H1 (cell line): ENCODE measurements around the gene TMEM174. TPM values are rescaled to one million over a fixed set of nuclear protein-coding genes. Genes with fewer than 3 reads are reported as not detected.

Experiments
- CTCF ChIA-PET: fragments of 300-600 bp; sonication (Branson Sonifier 250); formaldehyde crosslinking; loops from one replicate; lab custom pipeline; 2021; ENCODE audit not compliant: partially characterized antibody; lab: Charles Lee
- POLR2A ChIA-PET: fragments of 300-600 bp; sonication (Branson Sonifier 250); formaldehyde crosslinking; loops from one replicate; lab custom pipeline; 2021; ENCODE audit warnings: inconsistent platforms; ENCODE audit not compliant: partially characterized antibody; lab: Charles Lee
- DNase-seq, 2 experiments: peaks; one replicate each; pipeline versions ENCODE4 v3.0.0 to v3.0.0-alpha.2; 2010 to 2022; ENCODE audit warnings: low spot score in 2 of 2, low read depth in 1 of 2, mixed read lengths in 1 of 2
- FAIRE-seq: peaks from 2 replicates; lab custom pipeline; 2011; peaks lifted over from hg19 to GRCh38; lab: Jason Lieb, UNC
- H2AFZ ChIP-seq: 2 replicates; pipeline ENCODE4 v1.8.1; 2012; ENCODE audit warnings: low read length, inconsistent platforms
- H2AK5ac ChIP-seq: 2 replicates; pipeline ENCODE4 v1.6.1; 2013; ENCODE audit warnings: low read depth, low read length
- H2BK120ac ChIP-seq: replicated peaks from 2 replicates; pipeline ENCODE3; 2013; ENCODE audit warnings: low read depth, low read length, inconsistent platforms
- H2BK12ac ChIP-seq: 2 replicates; pipeline ENCODE4 v1.6.1; 2013; ENCODE audit warnings: low read depth, low read length
- H2BK15ac ChIP-seq: 2 replicates; pipeline ENCODE4 v1.6.1; 2013; ENCODE audit warnings: low read length
- H2BK20ac ChIP-seq: 2 replicates; pipeline ENCODE4 v1.6.1; 2013; ENCODE audit warnings: low read length
- H2BK5ac ChIP-seq: 2 replicates; pipeline ENCODE4 v1.6.1; 2013; ENCODE audit warnings: low read depth, low read length
- H3K14ac ChIP-seq: 2 replicates; pipeline ENCODE4 v1.6.1; 2013; ENCODE audit warnings: inconsistent platforms; ENCODE audit not compliant: insufficient read length
- H3K18ac ChIP-seq: 2 replicates; pipeline ENCODE4 v1.6.1; 2013; ENCODE audit warnings: low read length; ENCODE audit errors: extremely low read depth
- H3K23ac ChIP-seq: 2 replicates; pipeline ENCODE4 v1.6.1; 2013; ENCODE audit warnings: inconsistent platforms; ENCODE audit not compliant: insufficient read length
- H3K23me2 ChIP-seq: 2 replicates; pipeline ENCODE4 v1.6.1; 2013; ENCODE audit warnings: low read depth, low read length
- H3K27ac ChIP-seq: 2 replicates; pipeline ENCODE4 v1.6.1; 2011; ENCODE audit warnings: low read depth, low read length, inconsistent platforms
- H3K27me3 ChIP-seq, 4 experiments: replicated peaks in 1 of 4; 1 replicate in 1 of 4; 2 replicates in 3 of 4; pipeline versions ENCODE4 v1.6.1 to v1.8.1; 2011 to 2013; ENCODE audit warnings: low read length in 3 of 4, mild to moderate bottlenecking in 3 of 4, inconsistent platforms in 2 of 4, mixed read lengths in 2 of 4, moderate library complexity in 1 of 4; ENCODE audit not compliant: control insufficient read depth in 3 of 4, insufficient read depth in 3 of 4; ENCODE audit errors: extremely low read depth in 1 of 4
- H3K36me3 ChIP-seq, 4 experiments: 2 replicates each; pipeline versions ENCODE4 v1.6.1 to v1.8.1; 2011 to 2013; ENCODE audit warnings: mild to moderate bottlenecking in 4 of 4, low read length in 3 of 4, moderate library complexity in 2 of 4, control low read depth in 1 of 4, inconsistent platforms in 1 of 4; ENCODE audit not compliant: insufficient read depth in 4 of 4, control insufficient read depth in 2 of 4
- H3K4ac ChIP-seq: replicated peaks from 2 replicates; pipeline ENCODE3; 2013; ENCODE audit warnings: low read length, low read depth, mixed read lengths, inconsistent platforms; ENCODE audit not compliant: insufficient read length
- H3K4me1 ChIP-seq, 4 experiments: replicated peaks in 1 of 4; 1 replicate in 1 of 4; 2 replicates in 3 of 4; pipeline versions ENCODE4 v1.6.1 to v1.8.1; 2011 to 2013; ENCODE audit warnings: low read length in 3 of 4, inconsistent platforms in 2 of 4, mixed read lengths in 1 of 4; ENCODE audit not compliant: insufficient read depth in 4 of 4, control insufficient read depth in 3 of 4
- H3K4me2 ChIP-seq, 2 experiments: 2 replicates each; pipeline versions ENCODE4 v1.6.1 to v1.8.1; 2011 to 2013; ENCODE audit warnings: low read depth in 2 of 2, low read length in 2 of 2, control low read depth in 1 of 2, inconsistent platforms in 1 of 2, mild to moderate bottlenecking in 1 of 2; ENCODE audit not compliant: insufficient read depth in 1 of 2
- H3K4me3 ChIP-seq, 4 experiments: fragments of 200-600, 300-600 bp in 1 of 4; sonication (generic), shearing (Covaris generic), sonication (Bioruptor Twin) in 1 of 4; 2 replicates each; pipeline versions ENCODE4 v1.5.1 to v1.8.1; 2011 to 2016; ENCODE audit warnings: low read length in 4 of 4, low read depth in 3 of 4, control low read depth in 2 of 4, inconsistent platforms in 2 of 4, mild to moderate bottlenecking in 2 of 4, mixed read lengths in 1 of 4, moderate library complexity in 1 of 4; ENCODE audit not compliant: insufficient read depth in 2 of 4; ENCODE audit errors: extremely low read depth in 1 of 4
- H3K56ac ChIP-seq: replicated peaks from 2 replicates; pipeline ENCODE3; 2013; ENCODE audit warnings: low read depth, mild to moderate bottlenecking, mixed read lengths, low read length, inconsistent platforms; ENCODE audit not compliant: insufficient read length
- H3K79me1 ChIP-seq: 2 replicates; pipeline ENCODE4 v1.6.1; 2013; ENCODE audit warnings: low read depth, low read length, control low read depth
- H3K79me2 ChIP-seq, 2 experiments: 2 replicates each; pipeline versions ENCODE4 v1.6.1 to v1.8.1; 2012 to 2013; ENCODE audit warnings: low read length in 2 of 2, mild to moderate bottlenecking in 2 of 2, inconsistent platforms in 1 of 2; ENCODE audit not compliant: insufficient read depth in 2 of 2, control insufficient read depth in 1 of 2
- H3K9ac ChIP-seq, 4 experiments: replicated peaks in 1 of 4; 1 replicate in 1 of 4; 2 replicates in 3 of 4; pipeline versions ENCODE4 v1.6.1 to v1.8.1; 2011 to 2013; ENCODE audit warnings: low read depth in 3 of 4, low read length in 3 of 4, control low read depth in 2 of 4, mild to moderate bottlenecking in 2 of 4, moderate library complexity in 2 of 4, inconsistent platforms in 1 of 4; ENCODE audit errors: extremely low read depth in 1 of 4
- H3K9me3 ChIP-seq, 2 experiments: 2 replicates each; pipeline versions ENCODE4 v1.6.1 to v1.8.1; 2012 to 2013; ENCODE audit warnings: mild to moderate bottlenecking in 2 of 2, moderate library complexity in 2 of 2, control low read depth in 1 of 2, inconsistent platforms in 1 of 2, low read depth in 1 of 2, low read length in 1 of 2, mixed read lengths in 1 of 2; ENCODE audit not compliant: insufficient read depth in 2 of 2
- H4K20me1 ChIP-seq, 2 experiments: replicated peaks in 1 of 2; 2 replicates each; pipeline versions ENCODE3 to v1.8.1; 2011 to 2013; ENCODE audit warnings: inconsistent platforms in 2 of 2, low read length in 2 of 2, mild to moderate bottlenecking in 1 of 2; ENCODE audit not compliant: insufficient read depth in 2 of 2, control insufficient read depth in 1 of 2
- H4K5ac ChIP-seq: 2 replicates; pipeline ENCODE4 v1.6.1; 2013; ENCODE audit warnings: low read length, low read depth, mixed read lengths, inconsistent platforms; ENCODE audit not compliant: insufficient read length
- H4K8ac ChIP-seq: 2 replicates; pipeline ENCODE4 v1.8.0; 2013; ENCODE audit warnings: mild to moderate bottlenecking, moderate library complexity, low read length, inconsistent platforms; ENCODE audit not compliant: insufficient read depth; ENCODE audit errors: extremely low read depth
- H4K91ac ChIP-seq: replicated peaks from 2 replicates; pipeline ENCODE3; 2013; ENCODE audit warnings: low read length, mixed read lengths, inconsistent platforms; ENCODE audit not compliant: insufficient read length
- ASH2L ChIP-seq: fragments of 200-600, 300-600 bp; sonication (generic); IDR thresholded peaks from one replicate; pipeline ENCODE4 v1.7.1; 2017; ENCODE audit warnings: low read length
- EZH2 ChIP-seq: fragments of 200-600 bp; sonication (generic); IDR thresholded peaks from 2 replicates; pipeline ENCODE4 v1.7.1; 2012; ENCODE audit warnings: low read depth, mild to moderate bottlenecking, moderate library complexity, low read length, inconsistent platforms; ENCODE audit not compliant: severe bottlenecking
- JUND ChIP-seq: IDR thresholded peaks from 2 replicates; pipeline ENCODE4 v1.6.1; 2011; ENCODE audit warnings: mild to moderate bottlenecking, improper control_type of control experiment, low read length
- KDM1A ChIP-seq: fragments of 200-600, 300-600 bp; sonication (generic); IDR thresholded peaks from 2 replicates; pipeline ENCODE4 v1.7.1; 2016; ENCODE audit warnings: mild to moderate bottlenecking, low read length, borderline replicate concordance
- KDM4A ChIP-seq: IDR thresholded peaks from one replicate; pipeline ENCODE4 v1.7.1; 2012; ENCODE audit warnings: low read depth, mild to moderate bottlenecking, moderate library complexity, low read length, inconsistent platforms; ENCODE audit not compliant: severe bottlenecking
- NRF1 ChIP-seq: IDR thresholded peaks from 2 replicates; pipeline ENCODE4 v1.6.1; 2011; ENCODE audit warnings: mild to moderate bottlenecking, low read depth, low read length, improper control_type of control experiment
- POLR2AphosphoS5 ChIP-seq: IDR thresholded peaks from 2 replicates; pipeline ENCODE4 v1.6.1; 2011; ENCODE audit warnings: low read depth, low read length
- POU5F1 ChIP-seq: IDR thresholded peaks from 2 replicates; pipeline ENCODE4 v1.6.1; 2011; ENCODE audit warnings: low read depth, mild to moderate bottlenecking, low read length, moderate library complexity
- RFX5 ChIP-seq: IDR thresholded peaks from 2 replicates; pipeline ENCODE4 v1.6.1; 2011; ENCODE audit warnings: low read depth, low read length, improper control_type of control experiment, borderline replicate concordance
- SUZ12 ChIP-seq: fragments of 200-600 bp; sonication (generic); IDR thresholded peaks from 2 replicates; pipeline ENCODE4 v1.6.1; 2012; ENCODE audit warnings: mild to moderate bottlenecking, inconsistent platforms, low read length, moderate library complexity, mixed read lengths
- WGBS, 2 experiments: shearing (Covaris generic) in 1 of 2; methylation state at CpG; one replicate each; pipeline versions ENCODE4 v1.1.6 to v1.1.7; 2013 to 2015; ENCODE audit warnings: low lambda C conversion rate in 2 of 2, mixed read lengths in 2 of 2, inconsistent platforms in 1 of 2, low coverage in 1 of 2, missing lambda C conversion rate in 1 of 2; ENCODE audit not compliant: insufficient replicate concordance in 2 of 2, insufficient coverage in 1 of 2, insufficient read length in 1 of 2; ENCODE audit errors: extremely low coverage in 1 of 2, missing lambda C conversion rate in 1 of 2; 5-methylcytosine and 5-hydroxymethylcytosine counted together
- polyA plus RNA-seq, 7 experiments: library from polyadenylated mRNA; depleted of rRNA in 3 of 7; stranded (reverse) in 5 of 7; unstranded in 2 of 7; fragments of >200 nt in 5 of 7; fragments of 200-250 nt in 2 of 7; gene quantifications; 1 replicate in 5 of 7; 2 replicates in 1 of 7; 4 replicates in 1 of 7; pipeline versions ENCODE4 v1.2.1 to v1.2.3, GENCODE V29; 2011 to 2013; ENCODE audit warnings: missing spikeins in 2 of 7, mixed read lengths in 2 of 7
- total RNA-seq: library from RNA; stranded (reverse); fragmentation: NEBNext Ultra II Directional; extraction: Animal tissue kit (Norgen Biotek cat#: 25700); gene quantifications from 2 replicates; pipeline ENCODE4 v1.2.1, GENCODE V29; 2021
- TF ChIP-seq, protein P1 (sequence below): IDR thresholded peaks from 2 replicates; pipeline ENCODE4 v1.6.1; 2012; ENCODE audit warnings: low read length, inconsistent platforms

Gene TMEM174
- total and polyA plus RNA-seq, 2 of the 8 experiments (the other 6 are each of a cell fraction or from before 2014, with no cell fraction given), result not detected

DNA sequence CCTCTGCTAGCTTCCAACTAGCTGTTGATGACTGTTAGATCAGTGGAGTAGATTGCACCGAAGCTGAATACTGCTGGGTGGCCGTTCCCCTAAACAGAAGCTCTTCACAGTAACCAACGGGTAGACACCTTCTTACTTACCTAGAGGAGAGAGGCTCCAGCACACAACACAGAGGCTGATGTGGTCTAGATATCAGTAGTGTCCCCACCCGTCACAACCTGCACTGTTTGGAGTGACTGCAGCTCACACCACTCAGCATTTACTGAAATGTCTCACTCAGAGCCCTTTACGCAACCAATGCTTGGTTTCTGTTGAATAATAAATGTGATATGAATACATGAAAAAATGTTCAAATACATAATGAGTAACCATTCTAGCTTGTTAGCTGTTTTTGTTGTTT lies 5.3 kb downstream of the TMEM174 start:
- Histone ChIP-seq H2BK15ac (no peak overlapping the region), H3K27ac (no peak overlapping the region), H3K14ac (no peak overlapping the region), H3K4me2 (no peak overlapping the region), H3K56ac (no peak overlapping the region), H3K9me3 (no peaks in the 10 kb centered on the region), H3K9ac (no peak overlapping the region), H3K27me3 (no peaks in the 10 kb centered on the region), H2BK20ac (no peak overlapping the region), H3K36me3 (no peaks in the 10 kb centered on the region), H4K8ac (no peak overlapping the region), H3K4me1 (no peaks in the 10 kb centered on the region), H2BK120ac (no peak overlapping the region), H2BK5ac (no peak overlapping the region), H3K23ac (no peak overlapping the region), H2AFZ (no peak overlapping the region), H2BK12ac (no peak overlapping the region), H3K23me2 (no peaks in the 10 kb centered on the region), H3K79me1 (no peaks in the 10 kb centered on the region), H3K79me2 (no peaks in the 10 kb centered on the region), H3K4me3 (no peak overlapping the region), H2AK5ac (no peak overlapping the region), H4K5ac (no peak overlapping the region), H4K20me1 (no peaks in the 10 kb centered on the region), H3K18ac (no peak overlapping the region), H3K4ac (no peak overlapping the region), H4K91ac (no peak overlapping the region)
- POLR2A ChIA-PET, result no interaction called here
- FAIRE-seq, result no peak
- CTCF ChIA-PET, result interaction anchor here (0.6 to 2.3 kb wide), 9 partner anchors 9 to 95 kb away, joined by 3 to 17 read pairs (median 3); no protein-coding TSS in a partner anchor
- TF ChIP-seq NRF1, result no peak
- no peak for TF ChIP-seq ASH2L
- no peak for TF ChIP-seq RFX5
- no peak for TF ChIP-seq SUZ12
- no peak for TF ChIP-seq KDM4A
- no peak for TF ChIP-seq POLR2AphosphoS5
- no peak for TF ChIP-seq KDM1A
- TF ChIP-seq, protein P1, sequence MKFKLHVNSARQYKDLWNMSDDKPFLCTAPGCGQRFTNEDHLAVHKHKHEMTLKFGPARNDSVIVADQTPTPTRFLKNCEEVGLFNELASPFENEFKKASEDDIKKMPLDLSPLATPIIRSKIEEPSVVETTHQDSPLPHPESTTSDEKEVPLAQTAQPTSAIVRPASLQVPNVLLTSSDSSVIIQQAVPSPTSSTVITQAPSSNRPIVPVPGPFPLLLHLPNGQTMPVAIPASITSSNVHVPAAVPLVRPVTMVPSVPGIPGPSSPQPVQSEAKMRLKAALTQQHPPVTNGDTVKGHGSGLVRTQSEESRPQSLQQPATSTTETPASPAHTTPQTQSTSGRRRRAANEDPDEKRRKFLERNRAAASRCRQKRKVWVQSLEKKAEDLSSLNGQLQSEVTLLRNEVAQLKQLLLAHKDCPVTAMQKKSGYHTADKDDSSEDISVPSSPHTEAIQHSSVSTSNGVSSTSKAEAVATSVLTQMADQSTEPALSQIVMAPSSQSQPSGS, result no peak
- TF ChIP-seq POU5F1, result no peak
- no peak for TF ChIP-seq EZH2
- TF ChIP-seq JUND, result no peak
- WGBS, 2 experiments, result 85% methylated on average over 5 of the region's 5 CpGs; no CpG with 5 or more reads in 1 of the 2 experiments
- no peak for DNase-seq
